Measurements from ENCODE around the gene CBY2.
A peak's percentile ranks its signal among the peaks of the same experiment; 100 is the strongest.
"Not testable (repeated sequence)": the region's sequence is repeated elsewhere in the genome, so short reads cannot be mapped to it uniquely, and the experiment has no call there.

The CBY2 gene

GRCh38 chr13:45702088-45702487 is at the start of gene CBY2:
CBY2 (plus strand) TSS chr13:45702320; CDS start chr13:45702391, 71 bp downstream.
- in situ Hi-C loops (cut with HindIII; ENCODE audit: low pct_ligation_motif_present, low sequenced_read_pairs) = no loop called here

DNA sequence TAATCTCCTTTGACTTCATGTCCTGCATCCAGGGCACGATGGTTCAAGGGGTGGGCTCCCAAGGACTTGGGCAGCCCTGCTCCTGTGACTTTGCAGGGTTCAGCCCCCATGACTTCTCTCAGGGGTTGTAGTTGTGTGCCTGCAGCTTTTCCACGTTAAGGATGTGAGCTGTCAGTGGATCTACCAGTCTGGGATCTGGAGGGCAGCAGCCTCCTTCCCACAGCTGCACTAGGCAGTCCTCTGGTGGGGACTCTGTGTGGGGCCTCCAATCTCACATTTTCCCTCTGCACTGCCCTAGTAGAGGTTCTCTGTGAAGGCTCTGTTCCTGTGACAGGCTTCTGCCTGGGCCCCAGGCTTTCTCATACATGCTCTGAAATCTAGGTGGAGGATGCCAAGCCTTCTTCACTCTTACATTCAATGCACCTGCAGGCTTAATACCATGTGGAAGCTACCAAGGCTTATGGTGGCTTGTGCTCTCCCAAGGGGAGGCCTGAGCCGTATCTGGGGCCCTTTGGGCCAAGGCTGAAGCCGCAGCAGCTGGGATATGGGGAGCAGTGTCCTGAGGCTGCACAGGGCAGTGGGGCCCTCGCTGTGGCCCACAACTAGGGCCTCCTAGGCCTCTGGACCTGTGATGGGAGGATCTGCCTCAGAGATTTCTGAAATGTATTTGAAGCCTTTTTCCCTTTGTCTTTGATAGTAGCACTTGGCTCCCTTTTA is 47.3 kb upstream of the CBY2 start:
- no peak overlapping the region for H3K27ac ChIP-seq
- in situ Hi-C loops (cut with HindIII; ENCODE audit: low pct_ligation_motif_present, low sequenced_read_pairs) = no loop called here

More at GRCh38 chr13:45702088-45702487, at the start of gene CBY2:
- Histone ChIP-seq H3K4me3 (ENCODE audit: low read depth, low read length) (no peak within 1 kb of the TSS), H3K36me3 (replicated peaks) (no peaks in the 10 kb centered on the region), H3K27ac (no peak within 1 kb of the TSS), H3K27me3 (replicated peaks) (peaks cover 9% of the 10 kb centered on the region)
- no peak for DNase-seq
- TF ChIP-seq, protein P1, sequence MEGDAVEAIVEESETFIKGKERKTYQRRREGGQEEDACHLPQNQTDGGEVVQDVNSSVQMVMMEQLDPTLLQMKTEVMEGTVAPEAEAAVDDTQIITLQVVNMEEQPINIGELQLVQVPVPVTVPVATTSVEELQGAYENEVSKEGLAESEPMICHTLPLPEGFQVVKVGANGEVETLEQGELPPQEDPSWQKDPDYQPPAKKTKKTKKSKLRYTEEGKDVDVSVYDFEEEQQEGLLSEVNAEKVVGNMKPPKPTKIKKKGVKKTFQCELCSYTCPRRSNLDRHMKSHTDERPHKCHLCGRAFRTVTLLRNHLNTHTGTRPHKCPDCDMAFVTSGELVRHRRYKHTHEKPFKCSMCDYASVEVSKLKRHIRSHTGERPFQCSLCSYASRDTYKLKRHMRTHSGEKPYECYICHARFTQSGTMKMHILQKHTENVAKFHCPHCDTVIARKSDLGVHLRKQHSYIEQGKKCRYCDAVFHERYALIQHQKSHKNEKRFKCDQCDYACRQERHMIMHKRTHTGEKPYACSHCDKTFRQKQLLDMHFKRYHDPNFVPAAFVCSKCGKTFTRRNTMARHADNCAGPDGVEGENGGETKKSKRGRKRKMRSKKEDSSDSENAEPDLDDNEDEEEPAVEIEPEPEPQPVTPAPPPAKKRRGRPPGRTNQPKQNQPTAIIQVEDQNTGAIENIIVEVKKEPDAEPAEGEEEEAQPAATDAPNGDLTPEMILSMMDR (IDR thresholded peaks at IDR 0.05; ENCODE audit: low read depth, low read length, missing control alignments) = no peak

DNA sequence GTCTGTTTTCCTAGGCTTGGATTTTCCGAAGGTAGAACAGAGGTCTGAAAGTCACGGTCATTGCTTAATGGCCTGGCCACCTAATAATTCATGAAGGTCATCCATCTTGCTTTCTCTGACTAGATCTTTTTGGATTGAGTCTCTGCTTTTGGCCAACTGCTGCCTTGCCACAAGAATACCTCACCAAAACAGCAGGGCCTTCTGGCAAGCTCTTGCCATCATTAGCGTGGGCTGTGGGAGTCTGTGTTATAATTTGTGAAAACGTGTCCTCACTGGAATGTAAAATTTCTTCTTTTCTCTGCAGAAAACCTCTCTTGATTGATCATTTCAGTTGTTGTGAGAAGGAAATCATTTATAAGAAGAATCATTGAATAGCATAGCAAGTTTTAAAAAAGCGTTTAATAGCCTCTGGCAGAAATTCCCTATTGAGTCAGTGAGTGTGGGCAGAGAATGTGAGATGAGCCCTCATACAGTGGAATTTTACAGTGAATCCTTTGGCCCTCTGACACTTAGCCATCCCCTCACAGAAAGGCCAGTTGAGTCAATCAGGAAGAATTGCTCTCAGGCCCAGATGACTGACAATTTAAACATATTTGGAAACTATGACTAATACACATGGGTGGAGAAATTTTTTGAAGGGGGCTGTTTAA is 43.4 kb upstream of the CBY2 start:
- H3K4me3 ChIP-seq (ENCODE audit: low read depth, low read length) = no peak overlapping the region
- H3K36me3 ChIP-seq (replicated peaks) = no peaks in the 10 kb centered on the region
- TF ChIP-seq, protein P1 (IDR thresholded peaks at IDR 0.05; ENCODE audit: low read depth, low read length, missing control alignments) = no peak
- no peak overlapping the region for H3K27ac ChIP-seq
- peak; percentile 55 for DNase-seq
- in situ Hi-C loops (cut with HindIII; ENCODE audit: low pct_ligation_motif_present, low sequenced_read_pairs) = no loop called here
- H3K27me3 ChIP-seq (replicated peaks) = no peaks in the 10 kb centered on the region

More for the DNA sequence above, 47.3 kb upstream of the CBY2 start:
- H3K4me3 ChIP-seq (ENCODE audit: low read depth, low read length) = no peak overlapping the region
- H3K36me3 ChIP-seq (replicated peaks) = no peaks in the 10 kb centered on the region
- no peak for DNase-seq
- no peaks in the 10 kb centered on the region for H3K27me3 ChIP-seq (replicated peaks)
- TF ChIP-seq, protein P1 (IDR thresholded peaks at IDR 0.05; ENCODE audit: low read depth, low read length, missing control alignments) = no peak

DNA sequence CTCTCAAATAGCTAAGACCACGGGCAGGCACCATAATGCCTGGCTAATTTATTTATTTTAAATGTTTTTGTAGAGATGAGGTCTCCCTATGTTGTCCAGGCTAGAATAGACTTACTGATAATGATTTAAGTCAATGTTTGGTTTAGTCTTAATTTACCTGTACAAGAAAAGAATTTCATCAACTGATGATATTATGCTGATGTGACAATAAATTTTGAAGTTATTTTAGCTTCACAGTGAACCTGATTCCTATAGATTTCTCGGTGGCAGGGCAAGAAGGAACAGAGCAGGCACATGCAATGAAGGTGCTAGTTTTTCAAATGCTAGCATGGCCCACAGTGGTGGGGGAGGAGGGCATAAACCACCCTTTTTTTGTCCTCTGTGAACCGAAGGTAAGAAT is 42.6 kb upstream of the CBY2 start:
- H3K27ac ChIP-seq = no peak overlapping the region
- no peak for DNase-seq
- H3K4me3 ChIP-seq (ENCODE audit: low read depth, low read length) = no peak overlapping the region
- H3K36me3 ChIP-seq (replicated peaks) = no peaks in the 10 kb centered on the region
- in situ Hi-C loops (cut with HindIII; ENCODE audit: low pct_ligation_motif_present, low sequenced_read_pairs) = no loop called here
- no peaks in the 10 kb centered on the region for H3K27me3 ChIP-seq (replicated peaks)
- TF ChIP-seq, protein P1 (IDR thresholded peaks at IDR 0.05; ENCODE audit: low read depth, low read length, missing control alignments) = no peak

DNA sequence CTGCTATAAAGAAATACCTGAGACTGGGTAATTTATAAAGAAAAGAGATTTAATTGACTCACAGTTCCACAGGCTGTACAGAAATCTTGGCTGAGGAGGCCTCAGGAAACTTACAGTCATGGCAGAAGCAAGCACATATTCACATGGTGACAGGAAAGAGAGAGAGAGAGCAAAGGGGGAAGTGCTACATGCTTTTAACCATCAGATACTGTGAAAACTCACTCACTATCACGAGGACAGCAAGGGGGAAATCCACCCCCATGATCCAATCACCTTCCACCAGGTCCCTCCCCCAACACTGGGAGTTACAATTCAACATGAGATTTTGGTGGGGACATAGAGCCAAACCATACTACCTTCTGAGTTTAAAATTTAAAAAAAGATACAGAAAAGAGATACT is 41.7 kb upstream of the CBY2 start:
- H3K27me3 ChIP-seq (replicated peaks); H3K4me3 ChIP-seq (ENCODE audit: low read depth, low read length); DNase-seq; H3K36me3 ChIP-seq (replicated peaks); in situ Hi-C loops (cut with HindIII; ENCODE audit: low pct_ligation_motif_present, low sequenced_read_pairs); H3K27ac ChIP-seq: not testable (repeated sequence)

DNA sequence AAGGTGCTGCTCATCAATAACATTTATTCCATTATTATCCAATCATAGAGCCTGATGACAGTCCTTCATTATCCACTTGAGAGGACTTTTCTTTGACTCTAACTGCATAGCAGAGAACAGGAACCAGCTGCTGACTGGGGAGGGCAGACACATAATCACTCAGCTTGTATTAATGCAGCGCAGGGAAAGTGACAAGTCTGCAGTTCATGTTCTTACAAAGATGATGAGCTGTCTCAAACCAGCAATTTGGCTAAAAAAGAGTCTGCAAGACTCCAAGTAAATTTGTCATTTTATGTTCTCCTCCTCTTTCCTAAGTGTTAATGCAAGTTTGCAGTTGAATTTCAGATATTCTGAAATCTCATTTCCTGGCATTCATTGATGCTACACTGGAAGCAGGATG is 40.0 kb upstream of the CBY2 start:
- in situ Hi-C loops (cut with HindIII; ENCODE audit: low pct_ligation_motif_present, low sequenced_read_pairs) = no loop called here
- TF ChIP-seq, protein P1 (IDR thresholded peaks at IDR 0.05; ENCODE audit: low read depth, low read length, missing control alignments) = no peak
- Histone ChIP-seq H3K36me3 (replicated peaks) (no peaks in the 10 kb centered on the region), H3K27ac (no peak overlapping the region), H3K27me3 (replicated peaks) (no peaks in the 10 kb centered on the region), H3K4me3 (ENCODE audit: low read depth, low read length) (no peak overlapping the region)
- DNase-seq = no peak

DNA sequence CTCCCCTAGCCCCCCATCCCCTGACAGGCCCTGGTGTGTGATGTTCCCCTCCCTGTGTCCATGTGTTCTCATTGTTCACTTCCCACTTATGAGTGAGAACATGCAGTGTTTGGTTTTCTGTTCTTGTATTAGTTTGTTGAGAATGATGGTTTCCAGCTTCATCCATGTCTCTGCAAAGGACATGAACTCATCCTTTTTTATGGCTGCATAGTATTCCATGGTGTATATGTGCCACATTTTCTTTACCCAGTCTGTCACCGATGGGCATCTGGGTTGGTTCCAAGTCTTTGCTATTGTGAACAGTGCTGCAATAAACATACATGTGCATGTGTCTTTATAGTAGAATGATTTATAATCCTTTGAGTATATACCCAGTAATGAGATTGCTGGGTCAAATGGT is 39.2 kb upstream of the CBY2 start:
- H3K4me3 ChIP-seq (ENCODE audit: low read depth, low read length); in situ Hi-C loops (cut with HindIII; ENCODE audit: low pct_ligation_motif_present, low sequenced_read_pairs); H3K36me3 ChIP-seq (replicated peaks); H3K27me3 ChIP-seq (replicated peaks); DNase-seq; H3K27ac ChIP-seq: not testable (repeated sequence)

DNA sequence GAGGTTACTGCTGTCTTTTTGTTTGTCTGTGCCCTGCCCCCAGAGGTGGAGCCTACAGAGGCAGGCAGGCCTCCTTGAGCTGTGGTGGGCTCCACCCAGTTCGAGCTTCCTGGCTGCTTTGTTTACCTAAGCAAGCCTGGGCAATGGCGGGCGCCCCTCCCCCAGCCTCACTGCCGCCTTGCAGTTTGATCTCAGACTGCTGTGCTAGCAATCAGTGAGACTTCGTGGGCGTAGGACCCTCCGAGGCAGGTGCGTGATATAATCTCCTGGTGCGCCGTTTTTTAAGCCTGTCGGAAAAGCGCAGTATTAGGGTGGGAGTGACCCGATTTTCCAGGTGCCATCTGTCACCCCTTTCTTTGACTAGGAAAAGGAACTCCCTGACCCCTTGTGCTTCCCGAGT is 32.5 kb upstream of the CBY2 start:
- H3K27me3 ChIP-seq (replicated peaks); H3K36me3 ChIP-seq (replicated peaks); DNase-seq; H3K4me3 ChIP-seq (ENCODE audit: low read depth, low read length); H3K27ac ChIP-seq; in situ Hi-C loops (cut with HindIII; ENCODE audit: low pct_ligation_motif_present, low sequenced_read_pairs): not testable (repeated sequence)
